ENCODE results near the gene GNAQ.

DNA sequence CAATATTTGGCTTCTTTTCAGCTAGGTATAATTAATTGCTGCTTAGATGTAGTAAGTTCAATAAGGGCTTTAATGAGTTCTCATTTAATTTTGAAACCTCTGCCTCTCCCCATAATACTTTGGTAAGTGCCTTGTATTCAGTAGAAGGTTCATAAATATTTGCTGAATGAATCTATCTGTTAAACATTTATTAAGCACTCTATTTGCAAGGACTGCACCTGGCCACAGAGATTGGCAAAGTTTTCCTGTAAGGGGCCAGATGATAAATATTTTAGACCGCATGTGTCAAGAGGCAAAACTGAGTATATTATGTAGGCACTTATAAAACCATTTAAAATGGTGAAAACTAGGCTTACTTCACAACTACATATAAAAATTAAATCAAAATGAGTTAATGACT is 364.5 kb downstream of the GNAQ start:
- TF ChIP-seq, protein P1, sequence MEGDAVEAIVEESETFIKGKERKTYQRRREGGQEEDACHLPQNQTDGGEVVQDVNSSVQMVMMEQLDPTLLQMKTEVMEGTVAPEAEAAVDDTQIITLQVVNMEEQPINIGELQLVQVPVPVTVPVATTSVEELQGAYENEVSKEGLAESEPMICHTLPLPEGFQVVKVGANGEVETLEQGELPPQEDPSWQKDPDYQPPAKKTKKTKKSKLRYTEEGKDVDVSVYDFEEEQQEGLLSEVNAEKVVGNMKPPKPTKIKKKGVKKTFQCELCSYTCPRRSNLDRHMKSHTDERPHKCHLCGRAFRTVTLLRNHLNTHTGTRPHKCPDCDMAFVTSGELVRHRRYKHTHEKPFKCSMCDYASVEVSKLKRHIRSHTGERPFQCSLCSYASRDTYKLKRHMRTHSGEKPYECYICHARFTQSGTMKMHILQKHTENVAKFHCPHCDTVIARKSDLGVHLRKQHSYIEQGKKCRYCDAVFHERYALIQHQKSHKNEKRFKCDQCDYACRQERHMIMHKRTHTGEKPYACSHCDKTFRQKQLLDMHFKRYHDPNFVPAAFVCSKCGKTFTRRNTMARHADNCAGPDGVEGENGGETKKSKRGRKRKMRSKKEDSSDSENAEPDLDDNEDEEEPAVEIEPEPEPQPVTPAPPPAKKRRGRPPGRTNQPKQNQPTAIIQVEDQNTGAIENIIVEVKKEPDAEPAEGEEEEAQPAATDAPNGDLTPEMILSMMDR (IDR thresholded peaks at IDR 0.05) = no peak
- TF ChIP-seq POLR2A (IDR thresholded peaks at IDR 0.05) = no peak
